Bronchial epithelial cell (primary cell): ENCODE results near the gene MROH9. TPM values are rescaled to one million over a fixed set of nuclear protein-coding genes. Genes with fewer than 3 reads are reported as not detected.
A peak's percentile ranks its signal among the peaks of the same experiment; 100 is the strongest.

ENCODE experiments used
- DNase-seq: peaks from one replicate; pipeline ENCODE4 v3.0.0-alpha.2; 2010; ENCODE audit warnings: low read depth
- FAIRE-seq: peaks from 2 replicates; lab custom pipeline; 2011; peaks lifted over from hg19 to GRCh38; lab: Jason Lieb, UNC
- H3K27me3 ChIP-seq: 2 replicates; pipeline ENCODE4 v1.5.1; 2011; ENCODE audit warnings: low read length; ENCODE audit not compliant: control insufficient read depth, insufficient read depth
- H3K36me3 ChIP-seq: 2 replicates; pipeline ENCODE4 v1.5.1; 2011; ENCODE audit warnings: low read length; ENCODE audit not compliant: control insufficient read depth, insufficient read depth
- H3K4me3 ChIP-seq: 2 replicates; pipeline ENCODE4 v1.5.1; 2011; ENCODE audit warnings: mild to moderate bottlenecking, low read depth, low read length, control low read depth
- CTCF ChIP-seq: IDR thresholded peaks from 2 replicates; pipeline ENCODE4 v1.5.1; 2011; ENCODE audit warnings: mild to moderate bottlenecking, moderate library complexity, low read length, control low read depth, inconsistent platforms; ENCODE audit not compliant: insufficient read depth, severe bottlenecking
- total RNA-seq: library from RNA; depleted of rRNA; stranded (reverse); fragments of >200 nt; gene quantifications from 2 replicates; pipeline ENCODE4 v1.2.1, GENCODE V29; 2014

MROH9 gene
- total RNA-seq, 1 donor from 2014 or later, result not detected

DNA sequence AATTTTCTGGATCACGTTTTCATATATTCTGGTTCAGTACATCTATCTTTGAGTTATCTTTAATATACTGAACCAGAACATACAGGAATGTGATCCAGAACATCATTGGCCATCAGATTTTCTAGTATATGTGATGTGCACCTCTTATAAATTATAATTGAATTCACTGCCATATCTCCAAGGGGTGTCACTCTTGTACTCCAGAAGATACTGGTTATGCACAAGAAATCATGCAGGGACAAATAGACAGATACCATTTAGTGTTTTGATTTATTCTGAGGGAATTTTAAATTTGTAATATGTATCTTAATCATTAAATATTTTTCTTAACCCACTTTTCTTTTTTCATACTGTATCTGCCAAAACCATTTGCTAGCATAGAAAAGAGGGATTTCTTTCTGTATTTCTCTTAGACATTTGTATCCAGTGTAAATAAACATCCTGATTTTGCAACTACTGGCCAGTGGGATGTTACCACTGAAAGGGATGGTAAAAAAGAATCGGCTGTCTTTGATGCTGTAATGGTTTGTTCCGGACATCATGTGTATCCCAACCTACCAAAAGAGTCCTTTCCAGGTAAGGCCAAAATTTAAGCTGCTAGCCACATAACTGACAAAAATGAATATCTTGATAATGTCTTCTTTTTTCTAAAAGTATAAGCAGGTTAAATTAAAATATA is 172.1 kb downstream of the MROH9 start:
- no peak for TF ChIP-seq CTCF
- H3K4me3 ChIP-seq, result no peak overlapping the region
- DNase-seq (no peak), FAIRE-seq (no peak)
- no peaks in the 10 kb centered on the region for H3K36me3 ChIP-seq
- no peaks in the 10 kb centered on the region for H3K27me3 ChIP-seq

DNA sequence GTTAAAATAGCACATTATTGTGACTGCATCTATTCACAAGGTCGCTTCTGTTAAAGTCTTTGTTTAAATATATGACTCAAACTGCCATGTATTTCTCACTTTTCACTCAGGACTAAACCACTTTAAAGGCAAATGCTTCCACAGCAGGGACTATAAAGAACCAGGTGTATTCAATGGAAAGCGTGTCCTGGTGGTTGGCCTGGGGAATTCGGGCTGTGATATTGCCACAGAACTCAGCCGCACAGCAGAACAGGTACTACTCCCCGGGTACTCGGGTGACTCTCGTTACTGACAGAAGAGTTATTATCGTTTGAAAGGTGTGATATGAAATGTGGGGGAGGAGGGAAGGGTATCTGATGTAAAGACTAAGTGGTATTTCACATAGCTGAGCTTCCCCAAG is 172.6 kb downstream of the MROH9 start:
- no peak for TF ChIP-seq CTCF
- no peaks in the 10 kb centered on the region for H3K36me3 ChIP-seq
- no peaks in the 10 kb centered on the region for H3K27me3 ChIP-seq
- no peak overlapping the region for H3K4me3 ChIP-seq
- FAIRE-seq (no peak), DNase-seq (no peak)

DNA sequence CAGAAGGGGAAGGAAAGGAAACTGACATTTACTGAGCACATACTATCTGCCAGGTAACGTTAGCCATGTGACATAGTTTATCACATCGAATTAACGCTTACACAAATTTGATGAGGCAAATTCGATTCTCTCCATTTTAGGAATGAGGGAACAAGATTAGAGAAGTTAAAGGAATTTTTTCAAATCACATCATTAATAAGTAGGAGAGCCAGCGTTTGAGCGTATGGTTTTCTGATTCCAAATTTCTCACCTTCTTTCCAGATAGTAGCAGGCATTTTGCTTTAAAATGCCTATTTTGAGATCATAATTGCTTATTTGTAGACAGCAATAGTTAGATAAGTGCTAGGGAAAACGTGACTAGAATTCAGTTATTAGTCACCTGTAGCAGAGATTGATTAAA is 174.6 kb downstream of the MROH9 start:
- FAIRE-seq, result no peak
- no peak for TF ChIP-seq CTCF
- no peaks in the 10 kb centered on the region for H3K27me3 ChIP-seq
- no peak for DNase-seq
- no peak overlapping the region for H3K4me3 ChIP-seq
- no peaks in the 10 kb centered on the region for H3K36me3 ChIP-seq

GRCh38 chr1:171110621-171111326 is 175.4 kb downstream of the MROH9 start:
- DNase-seq, result peak; percentile 44
- no peak for FAIRE-seq
- TF ChIP-seq CTCF, result no peak
- no peaks in the 10 kb centered on the region for H3K36me3 ChIP-seq
- no peak overlapping the region for H3K4me3 ChIP-seq
- H3K27me3 ChIP-seq, result no peaks in the 10 kb centered on the region

DNA sequence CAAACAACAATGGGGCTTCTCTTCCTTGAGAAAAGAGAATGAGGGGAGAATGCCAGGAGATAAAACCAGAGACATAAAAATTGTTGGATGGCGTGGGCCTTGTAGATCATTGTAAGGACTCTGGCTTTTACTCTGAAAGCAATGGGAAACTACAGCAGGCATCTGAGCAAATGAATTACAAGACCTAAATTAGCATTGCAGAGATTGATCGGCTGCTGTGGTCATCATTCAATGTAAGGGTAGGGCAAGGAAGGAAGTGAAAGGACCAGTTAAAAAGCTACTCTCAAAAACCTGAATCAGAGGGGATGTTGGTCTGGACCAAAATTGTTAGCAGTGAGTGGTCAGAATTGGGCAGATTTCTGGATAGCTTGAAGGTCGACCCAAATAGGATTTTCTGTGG is 176.8 kb downstream of the MROH9 start:
- H3K36me3 ChIP-seq, result no peaks in the 10 kb centered on the region
- H3K4me3 ChIP-seq, result no peak overlapping the region
- H3K27me3 ChIP-seq, result peaks cover under 1% of the 10 kb centered on the region
- DNase-seq (no peak), FAIRE-seq (peak; percentile 18)
- no peak for TF ChIP-seq CTCF

- peaks cover 2% of the 10 kb centered on the region for H3K27me3 ChIP-seq
- FAIRE-seq (no peak), DNase-seq (no peak)
- H3K4me3 ChIP-seq, result no peak overlapping the region
- no peaks in the 10 kb centered on the region for H3K36me3 ChIP-seq
- no peak for TF ChIP-seq CTCF
These were observed 178.0 kb downstream of the MROH9 start for GRCh38 chr1:171113382-171113781.
